DMS79 treated with DMSO at 0.1 percent for 48 hours (cell line): ENCODE data around the gene DEFB110.

ENCODE experiments used
- DNase-seq: peaks from one replicate; lab custom pipeline; 2025; lab: John Stamatoyannopoulos, UW

DEFB110 gene

GRCh38 chr6:50021894-50022293 lies at the start of gene DEFB110:
Gene DEFB110 (minus strand): TSS chr6:50021994. CDS start chr6:50021935, 59 bp downstream.
- DNase-seq: no peak

- DNase-seq: no peak
These were observed 48.3 kb upstream of the DEFB110 start for GRCh38 chr6:50070101-50070500.

GRCh38 chr6:50062051-50062450 lies 40.3 kb upstream of the DEFB110 start:
- no peak for DNase-seq

- no peak for DNase-seq
These were observed 34.4 kb upstream of the DEFB110 start for GRCh38 chr6:50056242-50056641.

- no peak for DNase-seq
These were observed 28.0 kb upstream of the DEFB110 start, which contains the start of gene DEFB112 for GRCh38 chr6:50049829-50050228. Gene DEFB112 (minus strand): TSS chr6:50049929. CDS start chr6:50049869, 60 bp downstream.

GRCh38 chr6:50047026-50047425 lies 25.2 kb upstream of the DEFB110 start:
- DNase-seq: no peak

- peak; percentile 17 for DNase-seq
These were observed 9.2 kb upstream of the DEFB110 start for GRCh38 chr6:50030777-50031562.

- no peak for DNase-seq
These were observed 8.6 kb upstream of the DEFB110 start for GRCh38 chr6:50030350-50030749.

GRCh38 chr6:50025258-50025657 lies 3.5 kb upstream of the DEFB110 start:
- DNase-seq: no peak

- DNase-seq: no peak
These were observed 14.0 kb downstream of the DEFB110 start for GRCh38 chr6:50007819-50008218.

GRCh38 chr6:50003139-50003538 lies 18.7 kb downstream of the DEFB110 start:
- no peak for DNase-seq

- no peak for DNase-seq
These were observed 26.5 kb downstream of the DEFB110 start for GRCh38 chr6:49995278-49995677.

GRCh38 chr6:49988900-49989299 lies 32.9 kb downstream of the DEFB110 start:
- no peak for DNase-seq

- DNase-seq: no peak
These were observed 34.0 kb downstream of the DEFB110 start for GRCh38 chr6:49987749-49988148.

- DNase-seq: no peak
These were observed 35.2 kb downstream of the DEFB110 start for GRCh38 chr6:49986551-49986950.

- DNase-seq: no peak
These were observed 39.7 kb downstream of the DEFB110 start for GRCh38 chr6:49982046-49982445.

GRCh38 chr6:49980898-49981297 lies 40.9 kb downstream of the DEFB110 start:
- no peak for DNase-seq

- no peak for DNase-seq
These were observed 42.2 kb downstream of the DEFB110 start for GRCh38 chr6:49979584-49979983.

GRCh38 chr6:49978332-49979226 lies 43.2 kb downstream of the DEFB110 start:
- DNase-seq: peak; percentile 6

GRCh38 chr6:49969605-49970004 lies 52.2 kb downstream of the DEFB110 start, which contains the start of gene DEFB113:
Gene DEFB113 (minus strand): TSS chr6:49969625. CDS start chr6:49969625, 0 bp downstream.
- no peak for DNase-seq
